ENCODE results near the gene NR5A1. TPM values are rescaled to one million over a fixed set of nuclear protein-coding genes. Genes with fewer than 3 reads are reported as not detected.

Gene NR5A1
- polyA plus RNA-seq, 2 of the 4 experiments (the other 2 are of a cell fraction), result not detected

DNA sequence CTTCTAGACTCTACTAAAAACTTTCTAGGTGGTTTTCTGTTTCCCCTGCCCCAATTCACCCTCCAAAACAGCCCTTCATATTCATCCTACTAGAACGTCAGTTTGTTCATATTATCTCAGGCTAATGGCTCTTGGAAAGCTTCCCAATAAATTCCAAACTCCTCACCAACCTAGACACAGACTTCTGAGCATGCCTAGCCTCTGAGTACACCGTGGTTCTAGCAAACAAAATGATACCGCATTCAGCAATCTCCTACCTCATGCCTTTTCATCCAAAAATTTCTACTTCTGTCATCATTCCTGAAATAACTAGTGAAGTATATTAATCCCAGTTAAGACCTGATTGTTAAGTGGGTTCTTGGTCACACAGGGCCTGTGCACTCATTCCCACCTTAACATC, 46.5 kb upstream of the NR5A1 start:
- ATAC-seq (no peak; a peak in 1 of 6 replicates), DNase-seq (ENCODE audit: low read depth in 1 of 2, low spot score in 1 of 2) (no peak), FAIRE-seq (no peak)
- ChIA-PET POLR2A (interaction anchor here (1.2 kb wide), 1 partner anchor 63 kb away, joined by 4 read pairs; no protein-coding TSS in a partner anchor), CTCF (interaction anchor here (0.7 to 6.7 kb wide), 10 partner anchors 11 to 218 kb away, joined by 3 to 59 read pairs (median 14); no protein-coding TSS in a partner anchor)
- 45% methylated on average over 3 of the region's 3 CpGs for WGBS (ENCODE audit: missing lambda C conversion rate)
- Histone ChIP-seq H3K9me3 (no peaks in the 10 kb centered on the region), H3K4me1 (peaks cover 10% of the 10 kb centered on the region; the same call in 2 of the 3 replicates), H3K27ac (no peak overlapping the region), H3K4me2 (no peak overlapping the region), H3K4me3 (no peak overlapping the region)
- no peak for TF ChIP-seq HEYL (CRISPR knock-in tag; IDR thresholded peaks at IDR 0.05)
- no peak for TF ChIP-seq ZNF302 (CRISPR knock-in tag; IDR thresholded peaks at IDR 0.05)
- TF ChIP-seq CBX8 (IDR thresholded peaks at IDR 0.05), result no peak
- no peak for TF ChIP-seq NPAS2 (CRISPR knock-in tag; IDR thresholded peaks at IDR 0.05; ENCODE audit: borderline replicate concordance)
- TF ChIP-seq E2F6 (IDR thresholded peaks at IDR 0.05; ENCODE audit: borderline replicate concordance, low read depth), result no peak
- no peak for TF ChIP-seq BCL3 (IDR thresholded peaks at IDR 0.05)
- no peak for TF ChIP-seq HES2 (IDR thresholded peaks at IDR 0.05)
- no peak for TF ChIP-seq JUNB (IDR thresholded peaks at IDR 0.05)
- no peak for TF ChIP-seq HOXB5 (CRISPR knock-in tag; IDR thresholded peaks at IDR 0.05)
- no peak for TF ChIP-seq NFE2L2 (conservative IDR thresholded peaks at IDR 0.05; ENCODE audit: low read length)
- TF ChIP-seq ESRRA (IDR thresholded peaks at IDR 0.05; ENCODE audit: borderline replicate concordance, low read length), result no peak
- TF ChIP-seq ZFP36 (IDR thresholded peaks at IDR 0.05; ENCODE audit: borderline replicate concordance, partially characterized antibody), result no peak
- no peak for TF ChIP-seq EHF (CRISPR knock-in tag; IDR thresholded peaks at IDR 0.05)

DNA sequence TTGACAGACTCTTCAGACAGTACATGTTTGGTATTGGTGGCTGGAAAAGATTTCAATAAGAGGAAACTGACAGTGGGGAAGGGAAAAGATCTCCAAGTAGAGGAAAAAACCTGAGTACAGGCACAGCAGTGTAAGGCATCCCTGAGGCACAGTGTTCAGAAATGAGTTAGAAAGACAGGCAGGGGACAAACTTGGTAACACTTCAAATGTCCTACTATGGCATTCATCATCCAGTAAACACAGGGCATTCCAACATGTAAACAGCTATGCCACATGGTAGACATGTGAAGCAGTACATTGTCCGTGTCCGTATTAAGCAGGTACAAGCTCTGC, 45.0 kb upstream of the NR5A1 start:
- H3K4me3 ChIP-seq, result no peak overlapping the region
- H3K9me3 ChIP-seq, result no peaks in the 10 kb centered on the region
- ChIA-PET POLR2A (no interaction called here), CTCF (interaction anchor here (0.9 to 9.0 kb wide), 49 partner anchors 10 to 341 kb away, joined by 3 to 74 read pairs (median 6); partner anchors contain the start of gene WDR38)
- H3K27ac ChIP-seq, result 0 out of 6 replicates have a peak overlapping the region, but pooled peaks of 1 of the 2 experiments have one; percentile 1
- peak overlapping the region; percentile 26; the same call in 1 of the 3 replicates for H3K4me2 ChIP-seq
- 91% methylated on average over 2 of the region's 2 CpGs for WGBS (ENCODE audit: missing lambda C conversion rate)
- peaks cover 10% of the 10 kb centered on the region; the same call in 2 of the 3 replicates for H3K4me1 ChIP-seq
- FAIRE-seq, result no peak
- peak; percentile 36 to 41; a peak in 4 of 6 replicates for ATAC-seq
- no peak for DNase-seq (ENCODE audit: low read depth in 1 of 2, low spot score in 1 of 2)
- TF ChIP-seq CHD2 (IDR thresholded peaks at IDR 0.05; ENCODE audit: low read length, partially characterized antibody) (no peak), CBX2 (IDR thresholded peaks at IDR 0.05; ENCODE audit: borderline replicate concordance, low read depth) (no peak)

GRCh38 chr9:124551472-124552272, 44.5 kb upstream of the NR5A1 start:
- H3K4me2 ChIP-seq, result peak overlapping the region; percentile 26; the same call in 1 of the 3 replicates
- TF ChIP-seq SMC3 (IDR thresholded peaks at IDR 0.05), result peak; percentile 79
- TF ChIP-seq, protein P1, sequence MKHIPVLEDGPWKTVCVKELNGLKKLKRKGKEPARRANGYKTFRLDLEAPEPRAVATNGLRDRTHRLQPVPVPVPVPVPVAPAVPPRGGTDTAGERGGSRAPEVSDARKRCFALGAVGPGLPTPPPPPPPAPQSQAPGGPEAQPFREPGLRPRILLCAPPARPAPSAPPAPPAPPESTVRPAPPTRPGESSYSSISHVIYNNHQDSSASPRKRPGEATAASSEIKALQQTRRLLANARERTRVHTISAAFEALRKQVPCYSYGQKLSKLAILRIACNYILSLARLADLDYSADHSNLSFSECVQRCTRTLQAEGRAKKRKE (CRISPR knock-in tag; IDR thresholded peaks at IDR 0.05; ENCODE audit: low read depth), result no peak
- TF ChIP-seq, protein P2, sequence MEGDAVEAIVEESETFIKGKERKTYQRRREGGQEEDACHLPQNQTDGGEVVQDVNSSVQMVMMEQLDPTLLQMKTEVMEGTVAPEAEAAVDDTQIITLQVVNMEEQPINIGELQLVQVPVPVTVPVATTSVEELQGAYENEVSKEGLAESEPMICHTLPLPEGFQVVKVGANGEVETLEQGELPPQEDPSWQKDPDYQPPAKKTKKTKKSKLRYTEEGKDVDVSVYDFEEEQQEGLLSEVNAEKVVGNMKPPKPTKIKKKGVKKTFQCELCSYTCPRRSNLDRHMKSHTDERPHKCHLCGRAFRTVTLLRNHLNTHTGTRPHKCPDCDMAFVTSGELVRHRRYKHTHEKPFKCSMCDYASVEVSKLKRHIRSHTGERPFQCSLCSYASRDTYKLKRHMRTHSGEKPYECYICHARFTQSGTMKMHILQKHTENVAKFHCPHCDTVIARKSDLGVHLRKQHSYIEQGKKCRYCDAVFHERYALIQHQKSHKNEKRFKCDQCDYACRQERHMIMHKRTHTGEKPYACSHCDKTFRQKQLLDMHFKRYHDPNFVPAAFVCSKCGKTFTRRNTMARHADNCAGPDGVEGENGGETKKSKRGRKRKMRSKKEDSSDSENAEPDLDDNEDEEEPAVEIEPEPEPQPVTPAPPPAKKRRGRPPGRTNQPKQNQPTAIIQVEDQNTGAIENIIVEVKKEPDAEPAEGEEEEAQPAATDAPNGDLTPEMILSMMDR (IDR thresholded peaks at IDR 0.05), result peak; percentile 77
- no peak for TF ChIP-seq ZSCAN20 (CRISPR knock-in tag; IDR thresholded peaks at IDR 0.05)
- TF ChIP-seq NR3C1 (IDR thresholded peaks at IDR 0.05), result no peak
- no peak for TF ChIP-seq MAZ (IDR thresholded peaks at IDR 0.05; ENCODE audit: borderline replicate concordance, low read depth, low read length)
- no peak for TF ChIP-seq GATA3 (IDR thresholded peaks at IDR 0.05; ENCODE audit: borderline replicate concordance)
- peak; percentile 73 to 82 for TF ChIP-seq RAD21 (conservative IDR thresholded peaks at IDR 0.05 in 1 of 2, IDR thresholded peaks at IDR 0.05 in 1 of 2)
- TF ChIP-seq MAX (IDR thresholded peaks at IDR 0.05), result no peak
- H3K4me1 ChIP-seq, result peaks cover 10% of the 10 kb centered on the region; the same call in 2 of the 3 replicates
- 15% methylated on average over 4 of the region's 4 CpGs for WGBS (ENCODE audit: missing lambda C conversion rate)
- DNase-seq (ENCODE audit: low read depth in 1 of 2, low spot score in 1 of 2), result peak; percentile 66 to 72
- no peak for FAIRE-seq
- 0 out of 6 replicates have a peak overlapping the region, but pooled peaks of 1 of the 2 experiments have one; percentile 1 for H3K27ac ChIP-seq
- no peaks in the 10 kb centered on the region for H3K9me3 ChIP-seq
- ChIA-PET CTCF (interaction anchor here (0.6 to 9.0 kb wide), 62 partner anchors 9 to 341 kb away, joined by 3 to 74 read pairs (median 5); partner anchors contain the start of gene WDR38), POLR2A (no interaction called here)
- peak; percentile 96 for ATAC-seq
- H3K4me3 ChIP-seq, result no peak overlapping the region

Measured in A549 (cell line).